AG10803 (cell line): Measurements from ENCODE around the gene STAT4.

ENCODE experiments used
- DNase-seq: peaks from one replicate; pipeline ENCODE4 v3.0.0; 2010; ENCODE audit warnings: low read depth
- H3K4me3 ChIP-seq: 2 replicates; pipeline ENCODE4 v1.5.1; 2011; ENCODE audit warnings: mild to moderate bottlenecking, low read length, control low read depth
- TF ChIP-seq, protein P1 (sequence below): conservative IDR thresholded peaks from 2 replicates; pipeline ENCODE4 v1.5.1; 2011; ENCODE audit warnings: mild to moderate bottlenecking, low read length, control low read depth, inconsistent platforms

Gene STAT4

DNA sequence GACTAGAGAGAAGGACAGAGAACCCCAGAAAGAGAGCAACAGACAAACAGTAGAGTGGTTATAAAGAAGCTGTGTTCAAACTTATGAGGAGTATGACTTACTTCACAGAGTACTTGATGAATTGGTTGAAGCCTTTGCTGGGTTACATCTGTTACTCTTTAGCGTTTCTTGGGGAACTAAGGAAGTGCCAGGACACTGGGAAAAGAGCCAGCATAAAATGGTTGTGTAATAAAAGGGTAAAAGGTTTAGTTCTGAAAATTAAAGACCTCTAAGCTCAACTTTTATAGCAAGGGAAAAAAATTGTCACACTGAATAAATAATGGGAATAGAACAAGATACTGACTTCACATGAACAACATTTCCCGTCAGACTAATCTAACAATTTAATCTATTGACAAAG, 17.0 kb upstream of the STAT4 start:
- TF ChIP-seq, protein P1, sequence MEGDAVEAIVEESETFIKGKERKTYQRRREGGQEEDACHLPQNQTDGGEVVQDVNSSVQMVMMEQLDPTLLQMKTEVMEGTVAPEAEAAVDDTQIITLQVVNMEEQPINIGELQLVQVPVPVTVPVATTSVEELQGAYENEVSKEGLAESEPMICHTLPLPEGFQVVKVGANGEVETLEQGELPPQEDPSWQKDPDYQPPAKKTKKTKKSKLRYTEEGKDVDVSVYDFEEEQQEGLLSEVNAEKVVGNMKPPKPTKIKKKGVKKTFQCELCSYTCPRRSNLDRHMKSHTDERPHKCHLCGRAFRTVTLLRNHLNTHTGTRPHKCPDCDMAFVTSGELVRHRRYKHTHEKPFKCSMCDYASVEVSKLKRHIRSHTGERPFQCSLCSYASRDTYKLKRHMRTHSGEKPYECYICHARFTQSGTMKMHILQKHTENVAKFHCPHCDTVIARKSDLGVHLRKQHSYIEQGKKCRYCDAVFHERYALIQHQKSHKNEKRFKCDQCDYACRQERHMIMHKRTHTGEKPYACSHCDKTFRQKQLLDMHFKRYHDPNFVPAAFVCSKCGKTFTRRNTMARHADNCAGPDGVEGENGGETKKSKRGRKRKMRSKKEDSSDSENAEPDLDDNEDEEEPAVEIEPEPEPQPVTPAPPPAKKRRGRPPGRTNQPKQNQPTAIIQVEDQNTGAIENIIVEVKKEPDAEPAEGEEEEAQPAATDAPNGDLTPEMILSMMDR = no peak
- H3K4me3 ChIP-seq = no peak overlapping the region
- peak; percentile 98 for DNase-seq

DNA sequence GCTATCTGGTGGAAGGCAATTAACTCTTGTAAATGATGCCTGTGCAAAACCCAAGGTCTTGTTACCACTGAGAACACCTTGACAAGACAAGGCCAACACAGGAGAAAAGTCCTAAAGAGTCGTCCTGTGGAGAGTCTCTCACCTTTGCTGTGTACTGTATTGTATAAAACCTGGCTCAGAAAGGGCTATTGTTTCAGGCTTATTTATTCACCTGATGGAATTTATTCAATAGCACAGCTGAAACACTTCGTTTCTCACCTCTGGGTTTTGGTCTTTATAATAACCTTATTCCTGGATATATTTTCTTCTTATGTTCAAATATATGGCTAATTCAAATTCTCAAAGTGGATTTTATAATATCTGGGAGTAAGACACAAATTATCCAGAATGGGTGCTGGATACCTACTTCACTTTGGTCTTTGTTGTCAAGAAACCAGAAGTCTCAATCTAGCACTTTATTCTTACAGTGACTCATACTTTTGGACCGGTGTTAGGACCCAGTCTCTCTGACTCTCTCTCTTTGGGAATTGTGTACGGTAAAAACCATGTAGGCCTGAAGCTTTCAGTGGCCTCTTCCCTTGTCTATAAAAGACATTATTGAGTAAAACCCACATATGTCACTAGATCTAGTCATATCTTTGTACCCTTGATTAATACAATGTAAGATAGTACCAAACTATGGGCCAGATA, 16.1 kb upstream of the STAT4 start:
- TF ChIP-seq, protein P1 = no peak
- no peak for DNase-seq
- H3K4me3 ChIP-seq = no peak overlapping the region

DNA sequence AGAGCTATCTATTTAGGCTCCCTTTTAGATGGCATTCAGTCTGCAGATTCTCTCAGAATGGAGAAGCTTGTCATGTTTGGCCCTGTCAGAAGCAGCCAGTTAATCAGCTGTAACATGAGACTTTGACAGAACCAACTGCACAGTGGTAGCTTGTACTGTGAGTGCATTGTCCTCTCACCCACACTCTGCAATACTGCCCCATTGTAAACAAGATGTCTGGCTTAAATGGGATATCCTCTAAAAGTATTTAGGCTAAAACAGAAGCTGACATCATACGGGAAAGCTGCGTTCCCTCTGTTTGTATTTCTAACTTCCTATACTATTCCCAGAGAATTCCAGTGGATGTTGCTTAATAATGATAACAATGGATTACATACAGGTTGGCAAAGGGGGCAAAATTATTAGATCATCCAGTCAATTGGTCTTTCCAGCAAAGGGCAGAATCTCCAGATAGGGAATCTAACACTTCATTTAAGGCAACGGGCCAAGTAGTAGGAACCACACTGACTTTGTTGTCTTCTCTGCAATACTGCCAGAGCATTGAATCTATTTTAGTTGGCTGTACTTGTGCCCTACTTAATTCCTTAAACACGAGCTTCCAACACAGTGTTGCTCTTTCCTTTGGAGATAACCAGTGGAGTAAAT, 15.4 kb upstream of the STAT4 start:
- no peak overlapping the region for H3K4me3 ChIP-seq
- no peak for DNase-seq
- TF ChIP-seq, protein P1 = no peak

DNA sequence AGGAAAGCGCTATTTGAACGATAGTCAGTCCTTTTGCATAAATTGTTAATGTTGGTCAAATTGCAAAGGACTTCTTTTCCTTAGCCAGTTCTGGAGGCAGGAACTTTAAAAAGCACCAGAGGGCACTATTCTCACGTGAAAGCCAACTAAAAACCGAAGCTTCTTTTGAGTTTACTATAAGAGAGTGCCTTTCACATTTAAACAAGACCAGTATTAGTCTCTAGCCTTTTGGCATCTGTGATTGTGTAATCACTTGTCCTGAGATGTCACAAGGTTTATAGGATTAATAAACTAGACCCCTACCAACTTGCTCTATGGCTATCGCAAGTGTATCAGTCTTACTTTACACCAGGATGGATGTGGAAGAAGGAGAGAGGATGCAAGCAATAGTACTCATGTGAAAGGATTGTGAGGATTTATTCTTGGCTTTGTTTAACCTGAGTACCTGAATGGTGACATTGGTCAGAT, 14.4 kb upstream of the STAT4 start:
- peak; percentile 72 for DNase-seq
- TF ChIP-seq, protein P1 = peak; percentile 78
- no peak overlapping the region for H3K4me3 ChIP-seq

DNA sequence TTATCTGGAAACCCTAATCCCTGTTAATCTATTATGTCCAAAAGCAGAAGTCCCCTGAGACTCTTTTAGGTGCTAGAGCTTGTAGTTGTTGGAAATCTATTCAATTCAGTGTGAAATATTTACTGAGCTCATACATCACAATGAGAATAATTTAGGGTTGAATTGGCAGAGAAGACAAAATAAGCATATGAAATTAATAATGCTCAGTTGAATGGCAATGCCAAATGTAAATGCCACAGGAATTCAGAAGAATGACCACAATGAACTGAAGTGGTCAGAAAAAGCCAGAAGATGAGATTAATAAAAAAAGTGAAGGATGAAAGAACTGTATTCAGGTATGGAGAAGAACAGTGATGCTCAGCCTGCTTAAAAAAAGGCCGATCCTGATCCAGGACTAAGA, 8.0 kb upstream of the STAT4 start:
- no peak overlapping the region for H3K4me3 ChIP-seq
- DNase-seq = peak; percentile 63
- TF ChIP-seq, protein P1 = no peak

DNA sequence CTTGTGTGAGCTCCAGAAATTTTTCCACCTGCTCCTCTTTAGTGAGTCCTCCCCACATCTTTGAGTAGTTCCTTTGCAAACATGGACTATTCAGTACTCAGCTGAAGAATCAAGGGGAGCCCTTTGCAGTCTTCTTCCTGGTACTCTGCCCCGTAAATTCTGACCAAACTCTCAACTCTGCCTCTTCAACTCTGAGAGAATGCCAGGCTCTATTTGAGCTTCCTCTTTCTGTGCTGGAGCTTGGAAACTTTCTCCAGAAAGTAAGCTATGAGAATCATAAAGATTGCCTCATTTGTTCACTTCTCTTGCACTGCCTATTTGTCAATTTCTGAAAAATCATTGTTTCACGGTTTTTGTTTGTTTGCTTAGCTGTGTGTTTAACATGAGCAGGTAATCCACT, 7.4 kb upstream of the STAT4 start:
- DNase-seq = no peak
- H3K4me3 ChIP-seq = no peak overlapping the region
- TF ChIP-seq, protein P1 = no peak

DNA sequence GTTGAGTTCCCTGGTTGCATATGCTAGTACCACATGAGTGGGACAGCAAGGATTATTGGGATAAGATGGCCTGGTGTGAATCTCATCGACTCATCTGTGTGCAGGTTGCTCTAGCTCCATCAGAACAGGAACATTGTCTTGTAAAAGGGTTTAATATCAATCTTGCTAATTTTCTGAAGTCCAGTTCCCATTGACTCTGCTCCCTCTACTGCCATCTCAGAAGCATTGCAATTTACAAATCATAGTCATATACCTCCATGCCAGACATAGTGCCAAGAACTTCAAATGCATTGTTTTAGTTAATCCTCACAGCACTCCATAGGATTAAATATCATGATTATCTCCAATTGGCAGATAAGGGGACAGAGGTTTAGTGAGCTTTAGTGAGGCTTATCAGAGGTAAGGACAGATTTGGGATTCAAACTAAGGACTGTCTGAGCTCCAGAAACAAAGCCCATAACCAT, 4.8 kb upstream of the STAT4 start:
- no peak overlapping the region for H3K4me3 ChIP-seq
- peak; percentile 73 for DNase-seq
- TF ChIP-seq, protein P1 = peak; percentile 90
